SK-N-MC (cell line): ENCODE measurements around the gene SAV1.

Experiments used
- EZH2 ChIP-seq: fragments of 200-600 bp; sonication (generic); IDR thresholded peaks from one replicate; pipeline ENCODE4 v1.6.1; 2017; ENCODE audit warnings: antibody characterized with exemption
- FOXP2 ChIP-seq: optimal IDR thresholded peaks from 2 replicates; pipeline ENCODE3; 2011; ENCODE audit warnings: mild to moderate bottlenecking, moderate library complexity; ENCODE audit not compliant: insufficient read depth; ENCODE audit errors: extremely low read length, control extremely low read depth
- POLR2AphosphoS5 ChIP-seq: IDR thresholded peaks from 2 replicates; pipeline ENCODE4 v1.6.1; 2012; ENCODE audit warnings: mild to moderate bottlenecking, low read depth, low read length, borderline replicate concordance

- TF ChIP-seq POLR2AphosphoS5 (no peak), EZH2 (no peak), FOXP2 (no peak)
Measured at GRCh38 chr14:50605766-50606165, 62.3 kb downstream of the SAV1 start.
